Effector memory CD8-positive, alpha-beta T cell (primary cell): ENCODE measurements around the gene CDH3.
A peak's percentile ranks its signal among the peaks of the same experiment; 100 is the strongest.
"Not testable (repeated sequence)": the region's sequence is repeated elsewhere in the genome, so short reads cannot be mapped to it uniquely, and the experiment has no call there.

Experiments
- ATAC-seq: fragments of 150-1000 bp; cut with Tn5 transposase; replicated peaks from 2 replicates; pipeline ENCODE4 v1.10.0; 2021; ENCODE audit warnings: mild to moderate bottlenecking, moderate library complexity
- DNase-seq, 3 experiments: peaks; one replicate each; pipeline ENCODE4 v3.0.0; 2021
- H3K27ac Mint-ChIP-seq, 2 donors: one replicate each; pipeline ENCODE4 v1.8.0; 2022; ENCODE audit warnings: mild to moderate bottlenecking in 2 of 2, mixed read lengths in 2 of 2, moderate library complexity in 2 of 2
- H3K27me3 Mint-ChIP-seq, 2 donors: one replicate each; pipeline ENCODE4 v1.8.0; 2022; ENCODE audit warnings: mixed read lengths in 2 of 2
- H3K36me3 Mint-ChIP-seq: one replicate; pipeline ENCODE4 v1.8.0; 2022; ENCODE audit warnings: mild to moderate bottlenecking, moderate library complexity, mixed read lengths; ENCODE audit not compliant: insufficient read depth
- H3K4me1 Mint-ChIP-seq, 2 donors: one replicate each; pipeline ENCODE4 v1.8.0; 2022; ENCODE audit warnings: low read depth in 2 of 2, mixed read lengths in 2 of 2
- H3K4me3 Mint-ChIP-seq, 2 donors: one replicate each; pipeline ENCODE4 v1.8.0; 2022; ENCODE audit warnings: mild to moderate bottlenecking in 2 of 2, mixed read lengths in 2 of 2, moderate library complexity in 2 of 2
- H3K9me3 Mint-ChIP-seq, 2 donors: one replicate each; pipeline ENCODE4 v1.8.0; 2022; ENCODE audit warnings: mixed read lengths in 2 of 2

Gene CDH3

DNA sequence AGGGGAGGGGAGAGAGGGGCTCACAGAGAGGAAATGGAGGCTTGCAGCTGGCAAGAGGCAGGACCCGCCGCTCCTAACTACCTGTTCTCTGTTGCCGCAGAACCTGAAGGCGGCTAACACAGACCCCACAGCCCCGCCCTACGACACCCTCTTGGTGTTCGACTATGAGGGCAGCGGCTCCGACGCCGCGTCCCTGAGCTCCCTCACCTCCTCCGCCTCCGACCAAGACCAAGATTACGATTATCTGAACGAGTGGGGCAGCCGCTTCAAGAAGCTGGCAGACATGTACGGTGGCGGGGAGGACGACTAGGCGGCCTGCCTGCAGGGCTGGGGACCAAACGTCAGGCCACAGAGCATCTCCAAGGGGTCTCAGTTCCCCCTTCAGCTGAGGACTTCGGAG is 53.0 kb downstream of the CDH3 start:
- Mint-ChIP-seq H3K27me3 (peaks cover 0 to 7% of the 10 kb centered on the region in 2 donors), H3K27ac (no peak overlapping the region), H3K4me3 (no peak overlapping the region), H3K9me3 (no peaks in the 10 kb centered on the region), H3K36me3 (no peaks in the 10 kb centered on the region), H3K4me1 (no peaks in the 10 kb centered on the region)
- ATAC-seq (no peak), DNase-seq (no peak)

GRCh38 chr16:68700120-68700519 is 55.0 kb downstream of the CDH3 start:
- ATAC-seq (no peak), DNase-seq (no peak)
- Mint-ChIP-seq H3K9me3 (no peaks in the 10 kb centered on the region), H3K27ac (no peak overlapping the region), H3K27me3 (peaks cover 0 to 13% of the 10 kb centered on the region in 2 donors), H3K4me3 (no peak overlapping the region), H3K36me3 (no peaks in the 10 kb centered on the region), H3K4me1 (peaks cover 0 to 2% of the 10 kb centered on the region in 2 donors)

DNA sequence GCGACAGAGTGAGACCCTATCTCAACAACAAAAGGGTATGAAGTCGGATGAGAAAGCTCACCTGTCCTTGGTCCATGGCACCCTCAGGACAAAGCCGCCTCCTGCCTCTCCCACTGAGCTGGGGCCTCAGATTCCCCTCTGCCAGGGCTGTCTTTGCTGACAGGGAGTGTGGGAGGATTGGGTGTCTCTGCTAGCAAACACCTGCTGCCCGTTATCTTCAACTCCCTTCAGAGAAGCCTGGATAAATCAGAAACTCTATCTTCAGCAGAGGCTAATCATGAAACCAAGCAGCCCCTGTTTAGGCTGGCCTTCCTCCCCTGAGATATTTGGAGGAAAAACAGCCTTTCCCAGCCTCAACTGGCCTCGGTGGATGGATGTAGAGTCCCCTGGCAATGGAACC is 55.7 kb downstream of the CDH3 start:
- no peak for DNase-seq
- no peak for ATAC-seq
- H3K27me3 Mint-ChIP-seq, result peaks cover 0 to 13% of the 10 kb centered on the region in 2 donors
- H3K9me3 Mint-ChIP-seq, result no peaks in the 10 kb centered on the region
- no peaks in the 10 kb centered on the region for H3K36me3 Mint-ChIP-seq
- H3K4me1 Mint-ChIP-seq, result peaks cover 0 to 2% of the 10 kb centered on the region in 2 donors
- H3K27ac Mint-ChIP-seq, result no peak overlapping the region
- no peak overlapping the region for H3K4me3 Mint-ChIP-seq

DNA sequence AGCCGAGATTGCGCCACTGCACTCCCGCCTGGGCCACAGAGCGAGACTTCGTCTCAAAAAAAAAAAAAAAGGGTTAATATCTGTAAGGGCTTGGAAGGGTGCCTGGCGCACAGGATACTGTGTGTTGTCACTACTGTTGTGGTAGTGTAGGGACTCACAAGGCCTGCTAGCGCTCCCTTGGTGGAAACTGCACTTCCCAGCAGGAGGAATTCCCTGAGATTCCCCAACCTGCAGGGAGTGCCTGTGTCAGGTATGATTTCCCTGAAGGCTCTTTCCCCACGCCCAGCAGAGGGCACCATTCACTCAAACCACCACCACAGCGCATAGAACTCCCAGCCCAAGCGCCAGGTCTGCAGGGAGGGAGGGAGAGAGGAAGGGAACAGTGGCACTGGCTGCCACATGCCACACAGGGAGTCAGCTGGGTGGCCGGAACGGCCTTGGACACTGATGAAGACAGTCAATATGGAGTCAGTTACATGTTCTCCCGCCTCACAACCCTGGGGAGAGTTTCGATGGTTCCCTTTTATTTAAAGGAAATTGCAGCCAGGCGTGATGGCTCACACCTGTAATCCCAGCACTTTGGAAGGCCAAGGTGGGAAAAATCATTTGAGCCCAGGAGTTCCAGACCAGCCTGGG is 59.2 kb downstream of the CDH3 start:
- ATAC-seq (peak; percentile 39), DNase-seq (peak; percentile 27 to 47 (median 30))
- H3K36me3 Mint-ChIP-seq, result no peaks in the 10 kb centered on the region
- H3K27ac Mint-ChIP-seq, result no peak overlapping the region
- H3K9me3 Mint-ChIP-seq, result no peaks in the 10 kb centered on the region
- H3K27me3 Mint-ChIP-seq, result peaks cover 4 to 13% of the 10 kb centered on the region in 2 donors
- H3K4me1 Mint-ChIP-seq, result peaks cover 0 to 2% of the 10 kb centered on the region in 2 donors
- no peak overlapping the region for H3K4me3 Mint-ChIP-seq

DNA sequence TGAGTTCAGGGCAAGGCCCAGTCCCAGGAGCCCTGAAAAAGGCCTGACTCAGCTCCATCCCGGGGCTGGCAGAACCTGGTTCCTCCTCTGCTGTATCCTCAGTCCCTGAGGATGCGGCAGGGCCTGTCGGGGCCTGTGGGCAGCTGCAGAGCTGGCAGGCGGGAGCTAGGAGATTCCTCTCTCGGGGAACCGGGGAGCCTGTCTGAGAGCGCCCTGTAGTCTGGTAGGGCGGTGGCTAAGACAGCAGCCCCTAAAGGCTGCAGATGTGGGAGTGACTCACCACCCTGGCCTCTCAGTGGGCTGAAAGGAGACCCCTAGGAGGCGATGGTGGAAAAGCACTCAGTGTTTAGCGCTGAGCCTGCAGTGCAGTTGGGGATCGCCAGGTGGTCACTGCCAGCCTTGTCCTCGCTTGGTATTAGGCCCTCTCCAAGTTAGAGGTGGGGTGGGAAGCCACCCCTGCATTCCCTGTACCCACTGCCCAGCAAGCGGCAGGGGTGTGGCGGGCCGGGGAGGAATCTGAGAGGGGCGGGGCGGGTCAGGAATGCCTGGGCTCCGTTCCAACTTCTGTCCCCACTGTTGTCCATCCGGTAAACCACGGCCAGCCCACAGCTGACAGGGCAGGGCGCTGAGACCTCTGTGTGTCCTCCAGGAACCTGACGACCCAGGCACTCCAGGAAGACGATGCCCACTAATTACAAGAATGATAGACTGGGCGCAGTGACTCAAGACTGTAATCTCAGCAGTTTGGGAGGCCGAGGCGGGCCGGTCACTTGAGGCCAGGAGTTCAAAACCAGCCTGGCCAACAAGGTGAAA is 62.4 kb downstream of the CDH3 start:
- H3K4me1 Mint-ChIP-seq, result peaks cover 7 to 8% of the 10 kb centered on the region in 2 donors
- DNase-seq, result no peak
- H3K4me3 Mint-ChIP-seq, result no peak overlapping the region
- H3K27me3 Mint-ChIP-seq, result peaks cover 29 to 42% of the 10 kb centered on the region in 2 donors
- no peak for ATAC-seq
- H3K9me3 Mint-ChIP-seq, result no peaks in the 10 kb centered on the region
- peaks cover 3% of the 10 kb centered on the region for H3K36me3 Mint-ChIP-seq
- no peak overlapping the region for H3K27ac Mint-ChIP-seq

DNA sequence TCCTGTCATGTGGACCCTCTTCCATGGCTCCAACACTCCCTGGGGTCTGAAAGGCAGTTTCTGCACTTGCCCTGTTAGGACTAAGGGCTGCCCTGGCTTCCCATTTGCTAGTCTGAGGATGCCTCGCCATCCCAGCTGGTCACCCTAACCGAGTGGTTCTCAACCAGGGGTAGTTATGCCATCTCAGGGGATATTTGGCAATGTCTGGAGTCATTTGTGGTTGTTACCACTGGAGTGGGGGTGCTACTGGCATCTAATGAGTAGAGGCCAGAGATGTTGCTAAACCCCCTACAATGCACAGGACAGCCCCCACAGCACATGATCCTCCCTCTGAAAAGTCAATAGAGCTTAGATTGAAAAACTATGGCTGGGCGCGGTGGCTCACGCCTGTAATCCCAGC is 65.1 kb downstream of the CDH3 start:
- no peaks in the 10 kb centered on the region for H3K9me3 Mint-ChIP-seq
- peaks cover 6 to 7% of the 10 kb centered on the region in 2 donors for H3K4me1 Mint-ChIP-seq
- no peak overlapping the region for H3K27ac Mint-ChIP-seq
- peaks cover 3% of the 10 kb centered on the region for H3K36me3 Mint-ChIP-seq
- no peak for ATAC-seq
- H3K4me3 Mint-ChIP-seq, result no peak overlapping the region
- DNase-seq, result no peak
- peaks cover 36 to 58% of the 10 kb centered on the region in 2 donors for H3K27me3 Mint-ChIP-seq

DNA sequence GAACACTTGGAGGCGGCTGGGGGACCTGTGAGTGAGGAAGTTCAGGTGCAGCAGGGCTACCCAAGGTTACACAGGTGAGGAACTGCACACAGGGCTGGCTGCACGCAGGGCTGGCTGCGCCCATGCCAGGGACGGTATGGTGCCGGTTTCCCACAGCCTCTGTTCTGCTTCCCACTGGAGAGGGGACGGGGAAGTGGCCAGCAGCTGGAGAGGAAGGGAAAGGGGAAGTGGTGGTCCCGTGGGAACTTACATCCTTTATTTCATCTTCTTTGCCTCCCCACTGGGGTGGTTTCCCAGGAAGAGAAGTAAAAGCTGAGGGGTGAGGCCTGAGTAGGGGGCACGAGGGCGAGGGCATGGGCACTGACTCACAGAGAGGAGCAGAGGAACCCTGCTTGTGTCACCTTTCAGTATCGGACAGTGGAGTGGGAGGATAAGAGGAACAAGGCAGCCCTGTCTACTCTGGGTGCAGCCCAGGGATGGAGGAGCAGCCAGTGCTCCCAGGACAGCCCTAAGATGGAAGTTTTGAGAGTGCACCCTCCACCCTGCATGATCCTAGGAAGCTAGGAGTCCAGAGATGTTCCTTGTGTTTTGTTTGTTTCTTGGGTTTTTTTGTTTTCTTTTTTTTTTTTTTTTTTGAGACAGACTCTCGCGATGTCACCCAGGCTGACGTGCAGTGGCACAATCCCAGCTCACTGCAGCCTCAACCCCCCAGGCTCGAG is 66.5 kb downstream of the CDH3 start:
- Mint-ChIP-seq H3K9me3 (no peaks in the 10 kb centered on the region), H3K27ac (peak overlapping the region; percentile 7 to 62), H3K4me3 (no peak overlapping the region), H3K36me3 (peaks cover 3% of the 10 kb centered on the region), H3K4me1 (peaks cover 6 to 7% of the 10 kb centered on the region in 2 donors), H3K27me3 (peaks cover 36 to 58% of the 10 kb centered on the region in 2 donors)
- ATAC-seq, result no peak
- DNase-seq, result no peak

DNA sequence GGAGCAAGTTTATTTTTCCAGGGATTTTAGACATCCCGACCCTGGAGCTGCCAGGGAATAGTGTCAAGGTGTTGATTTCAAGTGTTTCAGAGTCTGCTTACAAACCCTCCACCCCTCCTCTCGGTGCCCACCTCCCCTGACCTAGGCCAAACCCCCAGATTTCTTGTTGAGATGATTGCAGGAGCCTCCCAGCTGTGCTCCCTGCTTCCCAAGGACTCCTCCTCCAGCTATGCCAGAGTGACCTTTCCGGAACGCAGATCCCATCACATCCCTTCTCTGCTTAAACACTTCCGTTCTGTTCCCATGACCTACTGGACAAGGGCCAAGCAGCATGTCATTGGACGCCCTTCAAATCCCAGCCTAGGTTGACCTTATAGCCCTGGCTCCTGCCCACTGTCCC is 68.3 kb downstream of the CDH3 start:
- ATAC-seq, result no peak
- Mint-ChIP-seq H3K4me3 (no peak overlapping the region), H3K9me3 (no peaks in the 10 kb centered on the region), H3K27me3 (peaks cover 36 to 53% of the 10 kb centered on the region in 2 donors), H3K36me3 (peaks cover 3% of the 10 kb centered on the region), H3K4me1 (peaks cover 6 to 7% of the 10 kb centered on the region in 2 donors), H3K27ac (no peak overlapping the region)
- DNase-seq, result no peak

DNA sequence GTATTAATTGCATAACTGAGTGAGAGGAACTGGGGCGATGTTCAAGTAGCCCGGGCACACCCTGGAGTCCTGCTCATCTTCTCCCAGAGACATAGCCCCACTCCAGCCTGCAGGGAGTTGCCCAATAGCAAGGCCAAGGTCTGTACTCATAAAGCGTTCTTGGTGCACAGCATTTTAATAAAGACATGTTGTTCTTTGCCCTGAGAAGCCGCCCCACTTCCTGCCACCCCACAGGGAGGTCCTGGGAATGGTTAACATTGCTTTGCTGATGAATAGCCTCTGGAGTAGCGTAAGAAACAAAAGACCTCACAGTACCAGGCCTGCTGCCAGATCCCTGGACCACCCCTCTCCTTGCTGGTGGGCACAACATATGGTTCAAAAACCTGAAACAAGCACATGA is 70.4 kb downstream of the CDH3 start:
- Mint-ChIP-seq H3K36me3 (peaks cover 3% of the 10 kb centered on the region), H3K27me3 (peaks cover 21 to 40% of the 10 kb centered on the region in 2 donors), H3K4me3 (no peak overlapping the region), H3K4me1 (peaks cover 6 to 13% of the 10 kb centered on the region in 2 donors), H3K9me3 (no peaks in the 10 kb centered on the region), H3K27ac (no peak overlapping the region)
- ATAC-seq (no peak), DNase-seq (no peak)

DNA sequence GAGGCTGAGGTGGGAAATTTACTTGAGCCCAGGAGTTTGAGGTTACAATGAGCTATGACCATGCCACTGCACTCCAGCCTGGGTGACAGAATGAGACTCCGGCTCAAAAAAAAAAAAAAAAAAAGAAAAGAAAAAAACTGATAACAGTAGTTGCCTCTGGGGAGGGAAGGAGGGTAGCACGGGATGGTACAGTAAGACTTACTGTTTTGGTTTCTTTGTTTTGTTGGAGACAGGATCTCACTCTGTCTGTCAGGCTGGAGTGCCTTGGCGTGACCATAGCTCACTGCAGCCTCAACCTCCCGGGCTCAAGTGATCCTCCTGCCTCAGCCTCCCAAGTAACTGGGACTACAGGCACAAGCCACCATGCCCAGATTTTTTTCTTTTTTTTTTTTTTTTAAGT is 71.4 kb downstream of the CDH3 start:
- H3K36me3 Mint-ChIP-seq, H3K4me3 Mint-ChIP-seq, H3K27ac Mint-ChIP-seq, H3K4me1 Mint-ChIP-seq, ATAC-seq, DNase-seq, H3K9me3 Mint-ChIP-seq: not testable (repeated sequence)
- peaks cover 12 to 30% of the 10 kb centered on the region in 2 donors for H3K27me3 Mint-ChIP-seq

DNA sequence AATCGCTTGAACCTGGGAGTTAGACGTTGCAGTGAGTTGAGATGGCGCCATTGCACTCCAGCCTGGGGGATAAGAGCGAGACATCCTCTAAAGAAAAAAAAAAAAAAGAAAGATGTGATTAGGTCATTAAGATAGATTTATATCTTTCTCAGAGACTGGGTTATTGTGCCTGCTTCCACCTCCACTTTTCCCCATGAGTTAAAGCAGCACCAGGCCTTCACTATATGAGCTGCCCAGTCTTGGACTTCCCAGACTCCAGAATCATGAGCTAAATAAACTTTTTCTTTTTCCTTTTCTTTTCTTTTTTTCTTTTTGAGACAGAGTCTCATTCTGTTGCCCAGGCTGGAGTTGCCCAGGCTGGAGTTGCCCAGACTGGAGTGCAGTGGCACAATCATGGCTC is 72.6 kb downstream of the CDH3 start:
- Mint-ChIP-seq H3K27me3 (peaks cover 6 to 21% of the 10 kb centered on the region in 2 donors), H3K27ac (no peak overlapping the region), H3K4me3 (no peak overlapping the region), H3K4me1 (peaks cover 0 to 5% of the 10 kb centered on the region in 2 donors), H3K9me3 (no peaks in the 10 kb centered on the region), H3K36me3 (no peaks in the 10 kb centered on the region)
- ATAC-seq, result no peak
- DNase-seq, result no peak

- Mint-ChIP-seq H3K9me3 (no peaks in the 10 kb centered on the region), H3K4me1 (peaks cover 0 to 5% of the 10 kb centered on the region in 2 donors), H3K27ac (no peak overlapping the region), H3K27me3 (peaks cover 0 to 12% of the 10 kb centered on the region in 2 donors), H3K36me3 (no peaks in the 10 kb centered on the region), H3K4me3 (no peak overlapping the region)
- DNase-seq (no peak), ATAC-seq (no peak)
Measured at GRCh38 chr16:68718590-68718989, 73.5 kb downstream of the CDH3 start.

DNA sequence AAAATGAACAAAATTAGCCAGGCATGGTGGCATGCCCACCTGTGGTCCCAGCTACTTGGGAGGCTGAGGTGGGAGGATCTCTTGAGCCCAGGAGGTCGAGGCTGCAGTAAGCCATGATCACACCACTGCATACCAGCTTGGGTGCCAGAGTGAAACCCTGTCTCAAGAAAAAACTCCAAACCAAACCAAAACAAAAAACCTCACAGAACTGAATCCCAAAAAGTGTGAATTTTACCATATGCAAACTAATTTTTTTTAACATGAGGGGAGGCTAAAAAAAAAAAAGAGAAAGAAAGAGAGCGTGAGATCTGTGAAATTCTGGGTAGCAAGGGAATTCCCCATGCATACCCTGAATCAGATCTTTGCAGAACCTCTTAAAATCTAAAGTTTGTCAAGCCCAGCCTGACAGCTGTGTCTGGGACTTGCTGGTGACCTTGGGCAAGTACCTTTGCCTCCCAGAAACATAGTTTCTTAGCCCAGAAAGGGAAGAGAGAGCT is 74.9 kb downstream of the CDH3 start:
- Mint-ChIP-seq H3K27ac (no peak overlapping the region), H3K4me3 (no peak overlapping the region), H3K27me3 (no peaks in the 10 kb centered on the region), H3K4me1 (peaks cover 0 to 5% of the 10 kb centered on the region in 2 donors), H3K36me3 (no peaks in the 10 kb centered on the region), H3K9me3 (no peaks in the 10 kb centered on the region)
- ATAC-seq, result no peak
- DNase-seq, result no peak
